ENCODE results near the gene NME1. TPM values are rescaled to one million over a fixed set of nuclear protein-coding genes. Genes with fewer than 3 reads are reported as not detected.

Gene NME1
- total RNA-seq, 2 experiments from 2014 or later, result 11.0 to 15.6 TPM

DNA sequence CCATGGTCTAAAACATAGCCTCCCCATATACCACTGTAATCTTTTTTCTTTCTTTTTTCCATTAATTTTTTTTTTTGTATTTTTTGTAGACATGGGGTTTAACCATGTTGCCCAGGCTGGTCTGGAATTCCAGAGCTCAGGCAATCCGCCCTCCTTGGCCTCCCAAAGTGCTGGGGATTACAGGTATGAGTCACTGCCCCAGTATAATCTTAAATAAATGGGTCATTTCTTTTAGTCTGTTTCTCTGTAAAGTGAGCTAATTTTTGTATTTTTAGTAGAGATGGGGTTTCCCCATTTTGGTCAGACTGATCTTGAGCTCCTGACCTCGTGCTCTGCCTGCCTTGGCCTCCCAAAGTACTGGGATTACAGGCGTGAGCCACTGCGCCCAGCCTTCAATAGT is 5.7 kb upstream of the NME1 start:
- Histone ChIP-seq H3K4me3 (ENCODE audit: low read length) (no peak overlapping the region), H3K27ac (ENCODE audit: low read depth in 1 of 2, low read length in 2 of 2) (no peak overlapping the region), H3K36me3 (ENCODE audit: insufficient read depth, low read length) (no peaks in the 10 kb centered on the region), H3K4me1 (ENCODE audit: insufficient read depth, low read length) (peaks cover under 1% of the 10 kb centered on the region), H3K27me3 (ENCODE audit: control insufficient read depth in 1 of 2, insufficient read depth in 2 of 2, low read length in 2 of 2) (no peaks in the 10 kb centered on the region), H3K9me3 (ENCODE audit: control insufficient read depth in 1 of 2, insufficient read depth in 1 of 2, low read length in 2 of 2) (no peaks in the 10 kb centered on the region)
- H3K27ac Mint-ChIP-seq, result no peak overlapping the region
- ATAC-seq (ENCODE audit: poor library complexity) (no peak), DNase-seq (no peak)
- H3K9me3 Mint-ChIP-seq, result no peaks in the 10 kb centered on the region
- H3K4me3 Mint-ChIP-seq, result no peak overlapping the region
- POLR2A ChIA-PET, result no interaction called here
- intact Hi-C loops (cut with DNase I, micrococcal nuclease), result no loop called here
- H3K4me1 Mint-ChIP-seq (ENCODE audit: low read depth), result no peaks in the 10 kb centered on the region
- no peaks in the 10 kb centered on the region for H3K27me3 Mint-ChIP-seq
- TF ChIP-seq, protein P1, sequence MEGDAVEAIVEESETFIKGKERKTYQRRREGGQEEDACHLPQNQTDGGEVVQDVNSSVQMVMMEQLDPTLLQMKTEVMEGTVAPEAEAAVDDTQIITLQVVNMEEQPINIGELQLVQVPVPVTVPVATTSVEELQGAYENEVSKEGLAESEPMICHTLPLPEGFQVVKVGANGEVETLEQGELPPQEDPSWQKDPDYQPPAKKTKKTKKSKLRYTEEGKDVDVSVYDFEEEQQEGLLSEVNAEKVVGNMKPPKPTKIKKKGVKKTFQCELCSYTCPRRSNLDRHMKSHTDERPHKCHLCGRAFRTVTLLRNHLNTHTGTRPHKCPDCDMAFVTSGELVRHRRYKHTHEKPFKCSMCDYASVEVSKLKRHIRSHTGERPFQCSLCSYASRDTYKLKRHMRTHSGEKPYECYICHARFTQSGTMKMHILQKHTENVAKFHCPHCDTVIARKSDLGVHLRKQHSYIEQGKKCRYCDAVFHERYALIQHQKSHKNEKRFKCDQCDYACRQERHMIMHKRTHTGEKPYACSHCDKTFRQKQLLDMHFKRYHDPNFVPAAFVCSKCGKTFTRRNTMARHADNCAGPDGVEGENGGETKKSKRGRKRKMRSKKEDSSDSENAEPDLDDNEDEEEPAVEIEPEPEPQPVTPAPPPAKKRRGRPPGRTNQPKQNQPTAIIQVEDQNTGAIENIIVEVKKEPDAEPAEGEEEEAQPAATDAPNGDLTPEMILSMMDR (IDR thresholded peaks at IDR 0.05), result no peak
- no peaks in the 10 kb centered on the region for H3K36me3 Mint-ChIP-seq (ENCODE audit: low read depth)
- CTCF ChIA-PET, result interaction anchor here (0.6 to 1.5 kb wide), 2 partner anchors 111 to 147 kb away, joined by 3 read pairs; no protein-coding TSS in a partner anchor

DNA sequence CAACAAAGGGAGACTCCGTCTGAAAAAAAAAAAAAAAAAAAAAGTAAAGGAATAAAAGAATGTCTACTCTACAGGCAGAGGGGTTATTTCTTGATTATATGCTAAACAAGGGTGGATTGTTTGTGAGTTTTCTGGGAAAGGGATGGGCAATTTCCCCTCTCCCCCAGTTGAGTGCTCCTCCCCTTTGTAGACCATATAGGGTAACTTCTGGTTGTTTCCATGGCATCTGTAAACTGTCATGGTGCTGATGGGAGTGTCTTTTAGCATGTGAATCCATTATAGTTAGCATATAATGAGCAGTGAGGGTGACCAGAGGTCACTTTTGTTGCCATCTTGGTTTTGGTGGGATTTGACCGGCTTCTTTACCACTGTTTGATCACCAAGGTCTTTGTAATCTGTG is 4.2 kb upstream of the NME1 start:
- Mint-ChIP-seq H3K4me3 (no peak overlapping the region), H3K36me3 (ENCODE audit: low read depth) (no peaks in the 10 kb centered on the region), H3K9me3 (no peaks in the 10 kb centered on the region), H3K4me1 (ENCODE audit: low read depth) (no peaks in the 10 kb centered on the region), H3K27ac (no peak overlapping the region), H3K27me3 (no peaks in the 10 kb centered on the region)
- ATAC-seq (ENCODE audit: poor library complexity), result no peak
- CTCF ChIA-PET, result no interaction called here
- no peaks in the 10 kb centered on the region for H3K9me3 ChIP-seq (ENCODE audit: control insufficient read depth in 1 of 2, insufficient read depth in 1 of 2, low read length in 2 of 2)
- no peaks in the 10 kb centered on the region for H3K36me3 ChIP-seq (ENCODE audit: insufficient read depth, low read length)
- intact Hi-C loops (cut with DNase I, micrococcal nuclease), result no loop called here
- POLR2A ChIA-PET, result no interaction called here
- DNase-seq, result no peak
- peaks cover 10% of the 10 kb centered on the region for H3K4me1 ChIP-seq (ENCODE audit: insufficient read depth, low read length)
- no peaks in the 10 kb centered on the region for H3K27me3 ChIP-seq (ENCODE audit: control insufficient read depth in 1 of 2, insufficient read depth in 2 of 2, low read length in 2 of 2)
- TF ChIP-seq, protein P1 (IDR thresholded peaks at IDR 0.05), result no peak
- no peak overlapping the region for H3K27ac ChIP-seq (ENCODE audit: low read depth in 1 of 2, low read length in 2 of 2)
- no peak overlapping the region for H3K4me3 ChIP-seq (ENCODE audit: low read length)

DNA sequence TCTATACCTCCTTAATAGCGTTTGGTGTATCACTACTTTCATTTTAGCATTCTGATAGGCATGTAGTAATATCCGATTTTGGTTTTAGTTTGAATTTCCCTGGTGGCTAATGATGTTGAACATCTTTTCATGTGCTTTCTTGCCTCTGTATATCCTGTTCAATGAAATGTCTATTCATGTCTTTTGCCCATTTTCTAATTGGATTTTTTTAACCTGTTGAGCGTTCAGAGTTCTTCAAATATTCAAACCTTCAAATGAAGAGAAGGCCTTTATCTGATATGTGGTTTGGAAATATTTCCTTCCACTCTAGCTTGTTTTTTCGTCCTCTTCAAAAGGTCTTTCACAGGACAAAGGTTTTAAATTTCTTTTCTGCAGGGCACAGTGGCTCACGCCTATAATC is 2.4 kb upstream of the NME1 start:
- H3K4me3 Mint-ChIP-seq, result no peak overlapping the region
- no peak overlapping the region for H3K27ac Mint-ChIP-seq
- Histone ChIP-seq H3K27me3 (ENCODE audit: control insufficient read depth in 1 of 2, insufficient read depth in 2 of 2, low read length in 2 of 2) (no peaks in the 10 kb centered on the region), H3K36me3 (ENCODE audit: insufficient read depth, low read length) (no peaks in the 10 kb centered on the region), H3K4me1 (ENCODE audit: insufficient read depth, low read length) (peaks cover 20% of the 10 kb centered on the region), H3K27ac (ENCODE audit: low read depth in 1 of 2, low read length in 2 of 2) (no peak overlapping the region), H3K9me3 (ENCODE audit: control insufficient read depth in 1 of 2, insufficient read depth in 1 of 2, low read length in 2 of 2) (no peaks in the 10 kb centered on the region), H3K4me3 (ENCODE audit: low read length) (no peak overlapping the region)
- H3K4me1 Mint-ChIP-seq (ENCODE audit: low read depth), result peaks cover 5% of the 10 kb centered on the region
- TF ChIP-seq, protein P1 (IDR thresholded peaks at IDR 0.05), result no peak
- intact Hi-C loops (cut with DNase I, micrococcal nuclease), result loop anchor here (5.0 to 10.0 kb wide), 4 partner anchors 96 to 434 kb away; partner anchors contain the start of genes LUC7L3 (in 1 of the 2), MBTD1 (in 1 of the 2) and UTP18 (in 1 of the 2)
- H3K9me3 Mint-ChIP-seq, result no peaks in the 10 kb centered on the region
- CTCF ChIA-PET, result no interaction called here
- H3K27me3 Mint-ChIP-seq, result no peaks in the 10 kb centered on the region
- POLR2A ChIA-PET, result no interaction called here
- no peak for ATAC-seq (ENCODE audit: poor library complexity)
- no peaks in the 10 kb centered on the region for H3K36me3 Mint-ChIP-seq (ENCODE audit: low read depth)
- DNase-seq, result no peak
